ENCODE results near the gene BRINP1. TPM values are rescaled to one million over a fixed set of nuclear protein-coding genes. Genes with fewer than 3 reads are reported as not detected.

The BRINP1 gene
- total RNA-seq, 1 experiment from 2014 or later, result not detected

- DNase-seq (ENCODE audit: low read depth), result no peak
Observed at GRCh38 chr9:119282476-119283077, 86.7 kb downstream of the BRINP1 start.

GRCh38 chr9:119280740-119281485 lies 88.3 kb downstream of the BRINP1 start:
- no peak for DNase-seq (ENCODE audit: low read depth)

- DNase-seq (ENCODE audit: low read depth), result no peak
Observed at GRCh38 chr9:119278171-119278570, 91.1 kb downstream of the BRINP1 start.

GRCh38 chr9:119273984-119274665 lies 95.1 kb downstream of the BRINP1 start:
- DNase-seq (ENCODE audit: low read depth), result no peak

GRCh38 chr9:119273325-119273904 lies 95.8 kb downstream of the BRINP1 start:
- DNase-seq (ENCODE audit: low read depth), result no peak

- DNase-seq (ENCODE audit: low read depth), result no peak
Observed at GRCh38 chr9:119272500-119273211, 96.6 kb downstream of the BRINP1 start.

- no peak for DNase-seq (ENCODE audit: low read depth)
Observed at GRCh38 chr9:119268985-119269384, 100.2 kb downstream of the BRINP1 start.

- DNase-seq (ENCODE audit: low read depth), result no peak
Observed at GRCh38 chr9:119264165-119264564, 105.1 kb downstream of the BRINP1 start.

GRCh38 chr9:119257592-119257991 lies 111.6 kb downstream of the BRINP1 start:
- DNase-seq (ENCODE audit: low read depth), result no peak

GRCh38 chr9:119255116-119255515 lies 114.1 kb downstream of the BRINP1 start:
- no peak for DNase-seq (ENCODE audit: low read depth)

- DNase-seq (ENCODE audit: low read depth), result no peak
Observed at GRCh38 chr9:119252671-119253299, 116.5 kb downstream of the BRINP1 start.

- no peak for DNase-seq (ENCODE audit: low read depth)
Observed at GRCh38 chr9:119251936-119252335, 117.3 kb downstream of the BRINP1 start.

GRCh38 chr9:119250730-119251129 lies 118.5 kb downstream of the BRINP1 start:
- no peak for DNase-seq (ENCODE audit: low read depth)

GRCh38 chr9:119240546-119240945 lies 128.7 kb downstream of the BRINP1 start:
- DNase-seq (ENCODE audit: low read depth), result no peak

- DNase-seq (ENCODE audit: low read depth), result no peak
Observed at GRCh38 chr9:119234636-119235035, 134.6 kb downstream of the BRINP1 start.

- DNase-seq (ENCODE audit: low read depth), result no peak
Observed at GRCh38 chr9:119227422-119227821, 141.8 kb downstream of the BRINP1 start.

GRCh38 chr9:119224431-119224830 lies 144.8 kb downstream of the BRINP1 start:
- DNase-seq (ENCODE audit: low read depth), result no peak

- no peak for DNase-seq (ENCODE audit: low read depth)
Observed at GRCh38 chr9:119221276-119221675, 148.0 kb downstream of the BRINP1 start.

GRCh38 chr9:119218293-119218692 lies 150.9 kb downstream of the BRINP1 start:
- DNase-seq (ENCODE audit: low read depth), result no peak

GRCh38 chr9:119216651-119217331 lies 152.4 kb downstream of the BRINP1 start:
- no peak for DNase-seq (ENCODE audit: low read depth)

Measured in HT1080 (cell line).